K562 (cell line): ENCODE measurements around the gene TRMT112. TPM values are rescaled to one million over a fixed set of nuclear protein-coding genes. Genes with fewer than 3 reads are reported as not detected.

ENCODE experiments used
- ATAC-seq: fragments of 200-7000 bp; cut with Tn5 transposase; 3 replicates; pipeline ENCODE4 v1.9.1; 2020; ENCODE audit warnings: moderate library complexity
- BruUV-seq: library from RNA; stranded (reverse); fragments of 400-500 nt; replicated peaks from 2 replicates; lab custom pipeline; 2021; lab: Mats Ljungman, UMichigan
- CTCF ChIA-PET: fragments of 300-600 bp; formaldehyde crosslinking; extraction: SDS; loops from one replicate; lab custom pipeline; 2021; ENCODE audit warnings: low intra/inter-chr PET ratio; lab: Yijun Ruan, JAX
- POLR2A ChIA-PET: fragments of 300-600, 350-650 bp; sonication (Branson Sonifier 250); formaldehyde crosslinking; extraction: SDS; loops from one replicate; lab custom pipeline; 2021; ENCODE audit warnings: antibody characterized with exemption, inconsistent platforms; lab: Yijun Ruan, JAX
- DNase-seq, 4 experiments: peaks; one replicate each; pipeline versions ENCODE4 v3.0.0 to v3.0.0-alpha.2; 2011 to 2018; ENCODE audit warnings: low spot score in 3 of 4, mixed read lengths in 3 of 4; ENCODE audit errors: extremely low read depth in 1 of 4
- FAIRE-seq: peaks from 2 replicates; lab custom pipeline; 2011; peaks lifted over from hg19 to GRCh38; lab: Jason Lieb, UNC
- H2AFZ ChIP-seq: 2 replicates; pipeline ENCODE4 v1.6.0; 2011; ENCODE audit warnings: low read depth, low read length, control low read depth, inconsistent platforms
- H3K27ac ChIP-seq: fragments of 200-600 bp; 3 replicates; pipeline ENCODE4 v1.8.0; 2011; ENCODE audit warnings: low read depth, mild to moderate bottlenecking, control low read depth, inconsistent platforms, low read length, moderate library complexity, mixed read lengths; ENCODE audit errors: extremely low read depth
- H3K27me3 ChIP-seq, 2 experiments: fragments of 300-600 bp in 1 of 2; 2 replicates in 1 of 2; 3 replicates in 1 of 2; pipeline versions ENCODE4 v1.6.0 to v1.8.0; 2011; ENCODE audit warnings: inconsistent platforms in 2 of 2, low read length in 2 of 2, mild to moderate bottlenecking in 1 of 2, mixed read lengths in 1 of 2, moderate library complexity in 1 of 2; ENCODE audit not compliant: control insufficient read depth in 2 of 2, insufficient read depth in 2 of 2
- H3K36me3 ChIP-seq: fragments of 300-600 bp; 3 replicates; pipeline ENCODE4 v1.8.0; 2011; ENCODE audit warnings: mild to moderate bottlenecking, low read length, inconsistent platforms; ENCODE audit not compliant: control insufficient read depth, insufficient read depth
- H3K4me1 ChIP-seq, 2 experiments: fragments of 200-600 bp in 1 of 2; replicated peaks in 1 of 2; 2 replicates in 1 of 2; 3 replicates in 1 of 2; pipeline versions ENCODE4 v1.5.1 to v1.8.0; 2011; ENCODE audit warnings: inconsistent platforms in 2 of 2, low read length in 2 of 2, mild to moderate bottlenecking in 1 of 2, mixed read lengths in 1 of 2, moderate library complexity in 1 of 2; ENCODE audit not compliant: control insufficient read depth in 2 of 2, insufficient read depth in 2 of 2
- H3K4me2 ChIP-seq: 2 replicates; pipeline ENCODE4 v1.6.1; 2011; ENCODE audit warnings: low read length, control low read depth, inconsistent platforms, mixed read lengths; ENCODE audit not compliant: insufficient read depth
- H3K4me3 ChIP-seq: fragments of 200-600 bp; sonication (generic), shearing (Covaris generic); 2 replicates; pipeline ENCODE4 v1.5.1; 2016; ENCODE audit warnings: control low read depth, inconsistent platforms
- H3K79me2 ChIP-seq: fragments of 200-600 bp; 3 replicates; pipeline ENCODE4 v1.8.0; 2011; ENCODE audit warnings: low read length, inconsistent platforms; ENCODE audit not compliant: control insufficient read depth, insufficient read depth
- H3K9ac ChIP-seq, 2 experiments: 2 replicates each; pipeline versions ENCODE4 v1.6.0 to v1.6.1; 2011; ENCODE audit warnings: low read depth in 2 of 2, low read length in 2 of 2, control low read depth in 1 of 2, inconsistent platforms in 1 of 2, mild to moderate bottlenecking in 1 of 2, mixed read lengths in 1 of 2; ENCODE audit not compliant: insufficient read depth in 1 of 2
- H3K9me1 ChIP-seq: one replicate; pipeline ENCODE4 v1.6.0; 2011; ENCODE audit warnings: inconsistent platforms, mild to moderate bottlenecking, low read length, moderate library complexity; ENCODE audit not compliant: control insufficient read depth, insufficient read depth
- H3K9me3 ChIP-seq: replicated peaks from 2 replicates; pipeline ENCODE4 v1.5.1; 2011; ENCODE audit warnings: low read depth, low read length, inconsistent platforms; ENCODE audit not compliant: control insufficient read depth, insufficient read depth
- H4K20me1 ChIP-seq: replicated peaks from 2 replicates; pipeline ENCODE4 v1.6.1; 2011; ENCODE audit warnings: low read length, inconsistent platforms, mixed read lengths; ENCODE audit not compliant: control insufficient read depth, insufficient read depth
- BCOR ChIP-seq: fragments of 450-650 bp; IDR thresholded peaks from 2 replicates; pipeline ENCODE4 v1.6.1; 2016
- CBFA2T3 ChIP-seq: fragments of 450-650 bp; IDR thresholded peaks from 2 replicates; pipeline ENCODE4 v1.6.1; 2017
- CBFB ChIP-seq: sonication (generic); formaldehyde crosslinking; IDR thresholded peaks from 2 replicates; pipeline ENCODE4 v1.4.0; 2020; ENCODE audit warnings: mild to moderate bottlenecking, missing genetic modification reagents
- CBX3 ChIP-seq, 2 experiments: IDR thresholded peaks; 1 replicate in 1 of 2; 2 replicates in 1 of 2; pipeline ENCODE4 v1.6.1; 2012; ENCODE audit warnings: inconsistent platforms in 2 of 2, low read length in 2 of 2, borderline replicate concordance in 1 of 2, control low read depth in 1 of 2
- JUN ChIP-seq, 2 experiments: sonication (generic) in 1 of 2; formaldehyde crosslinking in 1 of 2; IDR thresholded peaks; 2 replicates each; pipeline versions ENCODE4 v1.6.1 to v1.8.0; 2012 to 2022; ENCODE audit warnings: borderline replicate concordance in 2 of 2, mild to moderate bottlenecking in 2 of 2, improper control_type of control experiment in 1 of 2, low read depth in 1 of 2, low read length in 1 of 2, missing genetic modification reagents in 1 of 2
- RCOR1 ChIP-seq, 2 experiments: IDR thresholded peaks; 2 replicates each; pipeline ENCODE4 v1.6.1; 2012; ENCODE audit warnings: low read depth in 2 of 2, low read length in 2 of 2, borderline replicate concordance in 1 of 2, improper control_type of control experiment in 1 of 2
- WGBS: fragments of 100-300 bp; shearing (Covaris generic); methylation state at CpG from one replicate; pipeline ENCODE4 v1.1.6; 2016; ENCODE audit warnings: low coverage, mixed read lengths; ENCODE audit not compliant: insufficient coverage; ENCODE audit errors: missing lambda C conversion rate; 5-methylcytosine and 5-hydroxymethylcytosine counted together
- in situ Hi-C: fragments of 300-500 bp; cut with MboI; formaldehyde crosslinking; loops from 4 replicates; pipeline ENCODE4 v1.15.0; 2018; ENCODE audit warnings: inconsistent platforms, mixed read lengths
- intact Hi-C: fragments of 100-400 bp; cut with micrococcal nuclease; formaldehyde crosslinking; loops from 2 replicates; pipeline ENCODE4 v1.14.2; 2022
- polyA plus RNA-seq, 8 experiments: library from polyadenylated mRNA; depleted of rRNA in 4 of 8; stranded (reverse) in 5 of 8; unstranded in 3 of 8; fragments of >200 nt; fragmentation: Nextera tagmentation in 2 of 8; fragmentation: Illumina TruSeq in 1 of 8; extraction: Ambion mirVana in 2 of 8; extraction: Trizol in 1 of 8; gene quantifications; 2 replicates each; pipeline versions ENCODE4 v1.2.1 to v1.2.3, GENCODE V29; 2011 to 2014; ENCODE audit warnings: inconsistent platforms in 1 of 8, missing spikeins in 1 of 8
- total RNA-seq, 7 experiments: library from RNA; depleted of rRNA in 6 of 7; stranded (reverse); fragments of >200 nt in 6 of 7; fragmentation: Illumina TruSeq in 2 of 7; extraction: Trizol in 2 of 7; gene quantifications; 2 replicates each; pipeline versions ENCODE4 v1.2.1 to v1.2.3, GENCODE V29; 2011 to 2021; ENCODE audit warnings: low replicate concordance in 1 of 7
- TF ChIP-seq, protein P1 (sequence below): fragments of 450-650 bp; IDR thresholded peaks from 2 replicates; pipeline ENCODE4 v1.6.1; 2018; ENCODE audit not compliant: partially characterized antibody
- TF ChIP-seq, protein P2 (sequence below): sonication (generic); formaldehyde crosslinking; IDR thresholded peaks from 2 replicates; pipeline ENCODE4 v1.8.1; 2023; ENCODE audit warnings: mild to moderate bottlenecking, missing genetic modification reagents
- TF ChIP-seq, protein P3 (sequence below): IDR thresholded peaks from 2 replicates; pipeline ENCODE4 v1.6.1; 2011; ENCODE audit not compliant: insufficient read length; ENCODE audit errors: extremely low read depth

Gene TRMT112
- total and polyA plus RNA-seq, 9 of the 15 experiments (the other 6 are each of a cell fraction or from before 2014, with no cell fraction given) = 162 to 444 (median 300) TPM

DNA sequence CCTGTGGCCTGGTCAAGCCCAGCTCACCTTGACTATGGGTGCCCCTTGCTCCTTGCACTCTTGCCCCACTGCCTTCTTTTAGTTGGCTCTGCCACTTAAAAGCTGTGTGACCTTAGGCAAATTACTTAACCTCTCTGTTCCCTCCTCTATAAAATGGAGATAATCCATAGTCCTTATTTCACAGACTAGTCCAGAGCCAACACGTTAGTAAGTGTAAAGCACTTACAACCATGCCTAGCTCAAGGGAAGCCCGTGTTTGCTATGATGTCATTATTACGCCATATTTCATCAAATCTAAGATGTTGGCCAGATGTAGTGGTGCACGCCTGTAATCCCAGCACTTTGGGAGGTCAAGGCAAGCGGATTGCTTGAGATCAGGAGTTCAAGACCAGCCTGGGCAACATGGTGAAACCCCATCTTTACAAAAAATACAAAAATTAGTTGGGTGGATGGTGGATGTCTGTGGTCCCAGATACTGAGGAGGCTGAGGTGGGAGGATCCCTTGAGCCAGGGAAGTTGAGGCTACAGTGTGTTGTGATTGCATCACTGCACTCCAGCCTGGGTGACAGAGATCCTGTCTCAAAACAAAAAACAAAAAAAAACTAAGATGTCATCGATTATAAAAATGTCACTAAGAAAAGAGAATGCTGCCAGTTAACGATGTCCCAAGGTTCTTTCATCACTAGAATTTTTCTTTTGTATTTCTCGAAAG is 20.3 kb upstream of the TRMT112 start (continued):
- no peak for TF ChIP-seq JUN (IDR thresholded peaks at IDR 0.05; ENCODE audit: borderline replicate concordance, low read depth, low read length)
- 0 out of 2 replicates have a peak, but pooled peaks have one; percentile 29 for TF ChIP-seq JUN (CRISPR knock-in tag; IDR thresholded peaks at IDR 0.05; ENCODE audit: borderline replicate concordance)
- peak; percentile 99 for TF ChIP-seq BCOR
- TF ChIP-seq CBX3 (IDR thresholded peaks at IDR 0.05; ENCODE audit: borderline replicate concordance in 1 of 2, low read length in 2 of 2) = peak in 1 of 2 experiments; percentile 54; a peak in 2 of 3 replicates
- TF ChIP-seq RCOR1 (IDR thresholded peaks at IDR 0.05; ENCODE audit: borderline replicate concordance in 1 of 2, low read depth in 2 of 2, low read length in 2 of 2) = peak in 1 of 2 experiments; percentile 83; a peak in 2 of 4 replicates

DNA sequence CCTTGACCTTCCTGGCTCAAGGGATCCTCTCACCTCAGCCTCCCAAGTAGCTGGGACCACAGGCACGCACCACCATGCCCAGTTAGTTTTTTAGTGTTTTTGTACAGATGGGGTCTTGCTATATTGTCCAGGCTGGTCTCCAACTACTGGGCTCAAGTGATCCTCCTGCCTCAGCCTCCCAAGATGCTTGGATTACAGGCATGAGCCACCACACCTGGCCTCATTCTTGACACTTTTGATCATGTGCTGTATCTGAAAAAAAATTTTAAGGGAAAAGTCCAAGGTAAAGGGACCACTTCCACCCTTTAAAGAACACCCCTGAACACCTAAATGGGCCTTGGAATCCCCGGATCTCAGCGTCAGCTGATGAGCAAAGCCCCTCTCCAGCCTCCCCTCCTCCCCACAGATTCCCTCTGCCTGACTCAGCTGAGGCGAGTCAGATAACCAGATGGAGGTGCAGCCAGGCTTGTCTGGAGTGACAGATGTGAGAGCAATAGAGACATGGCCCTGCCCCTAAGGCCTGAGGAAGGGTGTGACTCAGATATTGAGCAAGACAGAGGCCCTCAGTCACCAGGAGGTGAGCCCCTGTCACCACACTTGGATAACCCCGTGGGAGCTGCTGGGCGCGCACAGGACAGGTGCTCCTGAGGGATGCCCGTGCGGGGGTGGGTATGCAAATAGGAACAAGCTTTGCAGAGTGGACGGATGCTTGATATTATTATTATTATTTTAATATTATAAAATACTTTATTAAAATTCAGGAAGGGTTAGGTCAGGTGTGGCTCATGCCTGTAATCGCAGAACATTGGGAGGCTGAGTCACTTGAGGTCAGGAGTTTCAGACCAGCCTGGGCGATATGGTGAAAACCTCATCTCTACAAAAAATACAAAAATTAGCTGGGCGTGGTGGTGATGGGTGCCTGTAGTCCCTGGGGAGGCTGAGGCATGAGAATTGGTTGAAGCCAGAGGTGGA is 17.7 kb upstream of the TRMT112 start:
- no peaks in the 10 kb centered on the region for H3K27me3 ChIP-seq
- POLR2A ChIA-PET = interaction anchor here (0.5 to 1.7 kb wide), 8 partner anchors 10 to 409 kb away, joined by 3 to 9 read pairs (median 3); partner anchors contain the start of genes PRDX5, RASGRP2, STIP1 and TRMT112
- peak overlapping the region; percentile 48 for H3K4me2 ChIP-seq
- no peak overlapping the region for H2AFZ ChIP-seq
- H3K4me3 ChIP-seq = no peak overlapping the region
- no peaks in the 10 kb centered on the region; the same call in 2 of the 3 replicates for H3K36me3 ChIP-seq
- DNase-seq (peak; percentile 94 to 98 (median 96)), ATAC-seq (peak; percentile 96), FAIRE-seq (peak; percentile 100)
- BruUV-seq = no TSS peak
- no peaks in the 10 kb centered on the region; the same call in 1 of the 2 replicates for H3K9me3 ChIP-seq
- H3K79me2 ChIP-seq = no peaks in the 10 kb centered on the region
- in situ Hi-C loops (no loop called here), intact Hi-C loops (loop anchor here (1.0 kb wide), 1 partner anchor 20 kb away; no protein-coding TSS in a partner anchor)
- H3K9ac ChIP-seq = peak overlapping the region in 1 of 2 experiments; percentile 33; a peak in 2 of 4 replicates
- H4K20me1 ChIP-seq = no peaks in the 10 kb centered on the region
- H3K9me1 ChIP-seq = no peaks in the 10 kb centered on the region
- WGBS = 5% methylated on average over 13 of the region's 13 CpGs
- peaks cover 42 to 51% of the 10 kb centered on the region in 2 experiments for H3K4me1 ChIP-seq
- H3K27ac ChIP-seq = peak overlapping the region; percentile 65; the same call in 2 of the 3 replicates
- CTCF ChIA-PET = no interaction called here
- TF ChIP-seq, protein P1, sequence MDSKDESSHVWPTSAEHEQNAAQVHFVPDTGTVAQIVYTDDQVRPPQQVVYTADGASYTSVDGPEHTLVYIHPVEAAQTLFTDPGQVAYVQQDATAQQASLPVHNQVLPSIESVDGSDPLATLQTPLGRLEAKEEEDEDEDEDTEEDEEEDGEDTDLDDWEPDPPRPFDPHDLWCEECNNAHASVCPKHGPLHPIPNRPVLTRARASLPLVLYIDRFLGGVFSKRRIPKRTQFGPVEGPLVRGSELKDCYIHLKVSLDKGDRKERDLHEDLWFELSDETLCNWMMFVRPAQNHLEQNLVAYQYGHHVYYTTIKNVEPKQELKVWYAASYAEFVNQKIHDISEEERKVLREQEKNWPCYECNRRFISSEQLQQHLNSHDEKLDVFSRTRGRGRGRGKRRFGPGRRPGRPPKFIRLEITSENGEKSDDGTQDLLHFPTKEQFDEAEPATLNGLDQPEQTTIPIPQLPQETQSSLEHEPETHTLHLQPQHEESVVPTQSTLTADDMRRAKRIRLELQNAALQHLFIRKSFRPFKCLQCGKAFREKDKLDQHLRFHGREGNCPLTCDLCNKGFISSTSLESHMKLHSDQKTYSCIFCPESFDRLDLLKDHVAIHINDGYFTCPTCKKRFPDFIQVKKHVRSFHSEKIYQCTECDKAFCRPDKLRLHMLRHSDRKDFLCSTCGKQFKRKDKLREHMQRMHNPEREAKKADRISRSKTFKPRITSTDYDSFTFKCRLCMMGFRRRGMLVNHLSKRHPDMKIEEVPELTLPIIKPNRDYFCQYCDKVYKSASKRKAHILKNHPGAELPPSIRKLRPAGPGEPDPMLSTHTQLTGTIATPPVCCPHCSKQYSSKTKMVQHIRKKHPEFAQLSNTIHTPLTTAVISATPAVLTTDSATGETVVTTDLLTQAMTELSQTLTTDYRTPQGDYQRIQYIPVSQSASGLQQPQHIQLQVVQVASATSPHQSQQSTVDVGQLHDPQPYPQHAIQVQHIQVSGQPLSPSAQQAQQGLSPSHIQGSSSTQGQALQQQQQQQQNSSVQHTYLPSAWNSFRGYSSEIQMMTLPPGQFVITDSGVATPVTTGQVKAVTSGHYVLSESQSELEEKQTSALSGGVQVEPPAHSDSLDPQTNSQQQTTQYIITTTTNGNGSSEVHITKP = peak; percentile 70
- TF ChIP-seq, protein P2, sequence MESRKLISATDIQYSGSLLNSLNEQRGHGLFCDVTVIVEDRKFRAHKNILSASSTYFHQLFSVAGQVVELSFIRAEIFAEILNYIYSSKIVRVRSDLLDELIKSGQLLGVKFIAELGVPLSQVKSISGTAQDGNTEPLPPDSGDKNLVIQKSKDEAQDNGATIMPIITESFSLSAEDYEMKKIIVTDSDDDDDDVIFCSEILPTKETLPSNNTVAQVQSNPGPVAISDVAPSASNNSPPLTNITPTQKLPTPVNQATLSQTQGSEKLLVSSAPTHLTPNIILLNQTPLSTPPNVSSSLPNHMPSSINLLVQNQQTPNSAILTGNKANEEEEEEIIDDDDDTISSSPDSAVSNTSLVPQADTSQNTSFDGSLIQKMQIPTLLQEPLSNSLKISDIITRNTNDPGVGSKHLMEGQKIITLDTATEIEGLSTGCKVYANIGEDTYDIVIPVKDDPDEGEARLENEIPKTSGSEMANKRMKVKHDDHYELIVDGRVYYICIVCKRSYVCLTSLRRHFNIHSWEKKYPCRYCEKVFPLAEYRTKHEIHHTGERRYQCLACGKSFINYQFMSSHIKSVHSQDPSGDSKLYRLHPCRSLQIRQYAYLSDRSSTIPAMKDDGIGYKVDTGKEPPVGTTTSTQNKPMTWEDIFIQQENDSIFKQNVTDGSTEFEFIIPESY (CRISPR knock-in tag) = peak; percentile 65
- TF ChIP-seq CBFA2T3 (peak; percentile 100), CBFB (peak; percentile 78; the same call in 1 of the 2 replicates)
- TF ChIP-seq, protein P3, sequence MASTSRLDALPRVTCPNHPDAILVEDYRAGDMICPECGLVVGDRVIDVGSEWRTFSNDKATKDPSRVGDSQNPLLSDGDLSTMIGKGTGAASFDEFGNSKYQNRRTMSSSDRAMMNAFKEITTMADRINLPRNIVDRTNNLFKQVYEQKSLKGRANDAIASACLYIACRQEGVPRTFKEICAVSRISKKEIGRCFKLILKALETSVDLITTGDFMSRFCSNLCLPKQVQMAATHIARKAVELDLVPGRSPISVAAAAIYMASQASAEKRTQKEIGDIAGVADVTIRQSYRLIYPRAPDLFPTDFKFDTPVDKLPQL = no peak
